NAMALWA (cell line): ENCODE data around the gene RFX1.
"Not testable (repeated sequence)": the region's sequence is repeated elsewhere in the genome, so short reads cannot be mapped to it uniquely, and the experiment has no call there.

Experiments used
- DNase-seq: peaks from one replicate; pipeline ENCODE4 v3.0.0-alpha.2; 2015; ENCODE audit warnings: low spot score

RFX1 gene

GRCh38 chr19:13978351-13979243 is 27.5 kb downstream of the RFX1 start:
- no peak for DNase-seq

GRCh38 chr19:13977803-13978202 is 28.3 kb downstream of the RFX1 start:
- DNase-seq: no peak

GRCh38 chr19:13976446-13976845 is 29.7 kb downstream of the RFX1 start:
- no peak for DNase-seq

- no peak for DNase-seq
Observed at GRCh38 chr19:13975870-13976269, 30.2 kb downstream of the RFX1 start.

- peak; percentile 66 for DNase-seq
Observed at GRCh38 chr19:13974073-13974472, 32.0 kb downstream of the RFX1 start.

- not testable (repeated sequence) for DNase-seq
Observed at GRCh38 chr19:13973479-13973878, 32.6 kb downstream of the RFX1 start.

GRCh38 chr19:13972368-13973155 is 33.6 kb downstream of the RFX1 start:
- DNase-seq: no peak

- not testable (repeated sequence) for DNase-seq
Observed at GRCh38 chr19:13971868-13972267, 34.3 kb downstream of the RFX1 start.

- DNase-seq: no peak
Observed at GRCh38 chr19:13969897-13970296, 36.2 kb downstream of the RFX1 start.

- no peak for DNase-seq
Observed at GRCh38 chr19:13968999-13969398, 37.1 kb downstream of the RFX1 start.

- no peak for DNase-seq
Observed at GRCh38 chr19:13968383-13968935, 37.7 kb downstream of the RFX1 start.

- DNase-seq: not testable (repeated sequence)
Observed at GRCh38 chr19:13967206-13967605, 38.9 kb downstream of the RFX1 start.

- DNase-seq: no peak
Observed at GRCh38 chr19:13966684-13967128, 39.4 kb downstream of the RFX1 start.

GRCh38 chr19:13965926-13966683 is 40.0 kb downstream of the RFX1 start:
- DNase-seq: no peak

- DNase-seq: no peak
Observed at GRCh38 chr19:13965377-13965896, 40.7 kb downstream of the RFX1 start.

- no peak for DNase-seq
Observed at GRCh38 chr19:13964776-13965175, 41.3 kb downstream of the RFX1 start.

- no peak for DNase-seq
Observed at GRCh38 chr19:13963603-13964105, 42.5 kb downstream of the RFX1 start.

GRCh38 chr19:13962699-13963602 is 43.2 kb downstream of the RFX1 start:
- no peak for DNase-seq

- DNase-seq: no peak
Observed at GRCh38 chr19:13961826-13962698, 44.1 kb downstream of the RFX1 start.
